Ovary (tissue), 3 donors: ENCODE data around the gene DIS3L2.

Source experiments
- POLR2A ChIP-seq: fragments of 450-650 bp; IDR thresholded peaks from one replicate; pipeline ENCODE4 v1.6.1; 2017; ENCODE audit warnings: antibody characterized with exemption, mild to moderate bottlenecking, moderate library complexity
- TF ChIP-seq, protein P1 (sequence below), 3 donors: fragments of 450-650 bp in 2 of 3; fragments of 200-600 bp in 1 of 3; IDR thresholded peaks; one replicate each; pipeline versions ENCODE4 v1.5.1 to v1.8.0; 2016 to 2022; ENCODE audit warnings: antibody characterized with exemption in 3 of 3, mild to moderate bottlenecking in 1 of 3
- donor health status: DM: no; HTN: no; CAD: no.

DNA sequence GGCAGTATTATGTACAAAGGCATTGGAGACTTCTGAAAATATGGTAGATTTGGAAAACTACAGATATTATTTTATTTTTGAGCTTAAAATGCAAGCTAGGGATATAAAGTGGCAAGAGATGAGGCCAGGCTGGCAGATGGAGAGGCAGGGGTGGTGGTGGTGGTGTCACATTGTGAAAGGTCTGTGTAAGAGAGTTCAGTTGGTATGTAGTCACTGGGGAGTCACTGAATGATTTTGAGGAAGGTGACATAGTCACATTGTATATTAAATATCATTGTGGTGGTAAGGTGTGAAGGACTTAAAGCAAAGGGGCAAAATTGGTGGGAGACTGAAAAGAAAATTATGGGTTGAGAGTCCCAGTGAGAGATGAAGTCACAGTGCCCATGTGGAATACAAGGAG is 82.5 kb downstream of the DIS3L2 start:
- TF ChIP-seq, protein P1, sequence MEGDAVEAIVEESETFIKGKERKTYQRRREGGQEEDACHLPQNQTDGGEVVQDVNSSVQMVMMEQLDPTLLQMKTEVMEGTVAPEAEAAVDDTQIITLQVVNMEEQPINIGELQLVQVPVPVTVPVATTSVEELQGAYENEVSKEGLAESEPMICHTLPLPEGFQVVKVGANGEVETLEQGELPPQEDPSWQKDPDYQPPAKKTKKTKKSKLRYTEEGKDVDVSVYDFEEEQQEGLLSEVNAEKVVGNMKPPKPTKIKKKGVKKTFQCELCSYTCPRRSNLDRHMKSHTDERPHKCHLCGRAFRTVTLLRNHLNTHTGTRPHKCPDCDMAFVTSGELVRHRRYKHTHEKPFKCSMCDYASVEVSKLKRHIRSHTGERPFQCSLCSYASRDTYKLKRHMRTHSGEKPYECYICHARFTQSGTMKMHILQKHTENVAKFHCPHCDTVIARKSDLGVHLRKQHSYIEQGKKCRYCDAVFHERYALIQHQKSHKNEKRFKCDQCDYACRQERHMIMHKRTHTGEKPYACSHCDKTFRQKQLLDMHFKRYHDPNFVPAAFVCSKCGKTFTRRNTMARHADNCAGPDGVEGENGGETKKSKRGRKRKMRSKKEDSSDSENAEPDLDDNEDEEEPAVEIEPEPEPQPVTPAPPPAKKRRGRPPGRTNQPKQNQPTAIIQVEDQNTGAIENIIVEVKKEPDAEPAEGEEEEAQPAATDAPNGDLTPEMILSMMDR (IDR thresholded peaks at IDR 0.05) = no peak
- TF ChIP-seq POLR2A = no peak
